NCI-H524 treated with DMSO at 0.1 percent for 48 hours (cell line): ENCODE results near the gene RABL6.
"Not testable (repeated sequence)": the region's sequence is repeated elsewhere in the genome, so short reads cannot be mapped to it uniquely, and the experiment has no call there.

ENCODE experiments used
- DNase-seq: peaks from one replicate; lab custom pipeline; 2025; lab: John Stamatoyannopoulos, UW

The RABL6 gene, protein sequence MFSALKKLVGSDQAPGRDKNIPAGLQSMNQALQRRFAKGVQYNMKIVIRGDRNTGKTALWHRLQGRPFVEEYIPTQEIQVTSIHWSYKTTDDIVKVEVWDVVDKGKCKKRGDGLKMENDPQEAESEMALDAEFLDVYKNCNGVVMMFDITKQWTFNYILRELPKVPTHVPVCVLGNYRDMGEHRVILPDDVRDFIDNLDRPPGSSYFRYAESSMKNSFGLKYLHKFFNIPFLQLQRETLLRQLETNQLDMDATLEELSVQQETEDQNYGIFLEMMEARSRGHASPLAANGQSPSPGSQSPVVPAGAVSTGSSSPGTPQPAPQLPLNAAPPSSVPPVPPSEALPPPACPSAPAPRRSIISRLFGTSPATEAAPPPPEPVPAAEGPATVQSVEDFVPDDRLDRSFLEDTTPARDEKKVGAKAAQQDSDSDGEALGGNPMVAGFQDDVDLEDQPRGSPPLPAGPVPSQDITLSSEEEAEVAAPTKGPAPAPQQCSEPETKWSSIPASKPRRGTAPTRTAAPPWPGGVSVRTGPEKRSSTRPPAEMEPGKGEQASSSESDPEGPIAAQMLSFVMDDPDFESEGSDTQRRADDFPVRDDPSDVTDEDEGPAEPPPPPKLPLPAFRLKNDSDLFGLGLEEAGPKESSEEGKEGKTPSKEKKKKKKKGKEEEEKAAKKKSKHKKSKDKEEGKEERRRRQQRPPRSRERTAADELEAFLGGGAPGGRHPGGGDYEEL

DNA sequence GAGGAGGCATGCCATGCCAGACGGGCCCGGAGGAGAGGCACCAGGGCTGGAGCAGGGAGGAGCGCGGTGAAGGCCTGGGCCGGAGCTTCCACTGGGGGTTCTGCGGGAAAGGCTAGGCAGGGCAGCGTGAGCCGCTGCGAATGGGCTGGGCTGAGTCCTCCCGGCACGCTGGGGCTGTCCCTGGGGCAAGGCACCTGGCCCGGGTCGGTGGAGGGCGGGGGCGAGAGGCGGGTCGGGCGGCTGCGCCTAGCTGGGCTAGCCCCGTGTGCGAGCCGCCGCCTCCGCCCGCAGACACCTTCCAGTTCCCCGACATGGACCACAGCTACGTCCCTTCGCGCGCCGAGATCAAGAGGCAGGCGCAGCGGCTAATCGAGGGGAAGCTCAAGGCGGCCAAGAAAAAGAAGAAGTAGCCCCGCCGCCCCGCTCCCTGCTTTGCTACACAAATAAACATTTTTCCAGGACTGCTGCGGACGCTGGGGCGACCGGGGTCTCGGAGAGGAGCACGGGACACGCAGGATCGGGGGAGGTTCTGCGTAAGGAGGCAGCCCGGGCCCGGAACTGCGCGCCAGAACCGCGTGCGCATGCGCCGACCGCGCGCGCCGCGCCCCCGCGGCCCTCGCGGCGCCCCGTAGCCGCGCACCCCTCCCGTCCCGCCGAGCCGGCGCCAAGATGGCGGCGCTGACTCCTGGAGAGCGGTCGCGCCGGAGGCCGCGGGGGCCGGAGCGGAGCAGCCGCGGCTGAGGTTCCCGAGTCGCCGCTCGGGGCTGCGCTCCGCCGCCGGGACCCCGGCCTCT lies at the start of gene RABL6:
Gene RABL6, plus strand, starts transcription at position 668 of the 794 bp plus-strand sequence. CDS start 249 bp downstream, outside the sequence.
- DNase-seq: no peak

DNA sequence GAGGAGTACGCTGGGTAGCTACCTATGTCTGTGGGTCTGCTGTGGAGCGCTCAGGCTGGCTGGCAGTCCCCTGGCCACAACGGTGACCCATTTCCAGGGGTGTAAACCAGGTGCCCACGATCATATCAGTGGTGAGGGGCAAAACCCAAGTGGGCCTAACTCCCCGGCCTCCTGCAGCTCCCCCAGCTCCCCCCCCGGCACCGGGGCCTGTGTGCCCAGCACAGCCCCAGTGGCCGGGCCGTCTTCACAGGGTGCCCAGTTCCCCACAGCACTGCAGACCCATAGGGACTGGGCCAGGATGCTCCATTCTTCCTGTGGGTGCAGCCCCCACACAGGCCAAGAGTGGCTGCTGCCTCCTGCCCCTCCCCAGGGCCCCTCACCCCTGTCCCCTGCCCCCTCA lies 48.7 kb upstream of the RABL6 start:
- DNase-seq: no peak

DNA sequence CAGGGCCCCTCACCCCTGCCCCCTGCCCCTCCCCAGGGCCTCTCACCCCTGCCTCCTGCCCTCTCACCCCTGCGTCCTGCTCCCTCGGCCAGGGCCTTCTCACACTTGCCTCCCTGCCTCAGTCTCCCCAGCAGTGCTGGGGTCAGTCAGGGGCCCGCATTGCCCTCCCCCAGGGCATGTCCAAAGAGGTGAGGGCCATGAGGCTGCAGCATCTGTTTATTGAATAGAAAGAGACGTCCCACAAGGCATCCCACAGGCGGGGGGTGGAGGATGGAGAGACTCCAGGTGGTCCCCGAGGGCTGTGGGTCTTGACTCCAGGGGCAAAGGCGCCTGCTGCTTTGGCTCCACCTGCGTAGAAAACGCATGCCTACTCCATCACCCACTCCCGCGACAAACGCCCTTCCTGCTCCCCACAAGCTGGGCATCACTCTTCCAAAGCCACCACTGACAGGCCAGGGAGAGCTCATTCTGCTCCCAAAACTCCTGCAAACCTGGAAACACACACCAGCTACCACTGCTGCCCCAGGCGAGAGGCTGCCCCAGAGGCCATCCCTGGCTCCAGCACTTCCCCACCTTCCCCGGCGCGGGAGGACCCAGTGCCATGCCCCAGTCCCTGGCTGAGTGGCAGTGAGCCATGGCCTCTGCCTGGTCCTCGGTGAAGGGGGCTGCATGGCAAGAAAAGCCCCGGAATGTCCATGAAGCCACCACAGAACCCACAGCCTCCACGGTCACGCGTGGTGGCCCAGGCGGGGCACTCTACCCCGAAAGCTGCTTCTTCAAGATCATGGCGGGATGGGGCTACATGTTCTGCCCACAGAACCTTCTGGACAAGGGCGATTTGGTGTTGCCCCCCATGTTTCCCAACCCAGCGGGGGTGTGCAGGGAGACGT lies 48.1 kb upstream of the RABL6 start:
- no peak for DNase-seq

DNA sequence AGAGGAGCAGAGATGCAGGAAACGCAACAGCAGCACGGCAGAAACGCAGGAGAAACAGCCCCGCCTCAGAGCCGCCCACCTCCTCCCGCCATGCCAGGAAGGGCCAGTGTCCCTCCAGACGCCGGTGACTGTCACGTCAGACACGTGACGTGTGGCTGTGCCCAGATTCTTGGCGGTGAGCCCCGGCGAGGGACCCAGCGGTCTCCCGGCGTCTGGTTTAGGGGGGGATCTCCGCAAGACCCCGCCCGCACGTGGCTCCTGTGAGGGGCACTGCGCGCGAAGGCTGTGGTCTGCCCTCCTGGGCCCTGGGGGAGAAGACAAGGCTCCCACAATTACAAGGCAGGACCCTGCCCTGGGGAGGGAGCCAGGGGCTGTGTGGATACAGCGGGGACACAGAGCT lies 47.3 kb upstream of the RABL6 start:
- no peak for DNase-seq

DNA sequence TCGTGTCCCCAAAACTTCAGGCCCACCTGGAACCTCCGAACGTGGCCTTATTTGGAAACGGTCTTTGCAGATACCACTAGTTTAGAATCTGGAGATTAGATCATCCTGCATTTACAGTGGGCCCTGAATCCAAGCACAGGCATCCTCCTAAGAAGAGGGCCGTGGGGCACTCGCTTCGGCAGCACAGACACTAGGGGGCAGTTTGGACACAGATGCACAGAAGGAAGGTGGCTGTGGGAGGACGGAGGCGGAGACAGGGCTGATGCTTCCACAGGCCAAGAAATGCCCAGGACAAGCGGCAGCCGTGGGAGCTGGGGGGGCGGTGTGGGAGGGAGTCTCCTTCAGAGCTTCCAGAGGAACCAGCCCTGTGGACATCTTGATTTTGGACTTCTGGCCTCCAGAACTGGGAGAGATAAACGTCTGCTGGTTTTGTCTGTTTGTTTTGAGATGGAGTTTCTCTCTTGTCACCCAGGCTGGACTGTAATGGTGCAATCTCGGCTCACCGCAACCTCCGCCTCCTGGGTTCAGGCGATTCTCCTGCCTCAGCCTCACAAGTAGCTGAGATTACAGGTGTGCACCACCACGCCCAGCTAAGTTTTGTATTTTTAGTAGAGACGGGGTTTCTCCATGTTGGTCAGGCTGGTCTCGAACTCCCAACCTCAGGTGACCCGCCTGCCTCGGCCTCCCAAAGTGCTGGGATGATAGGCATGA lies 46.8 kb upstream of the RABL6 start:
- DNase-seq: not testable (repeated sequence)

DNA sequence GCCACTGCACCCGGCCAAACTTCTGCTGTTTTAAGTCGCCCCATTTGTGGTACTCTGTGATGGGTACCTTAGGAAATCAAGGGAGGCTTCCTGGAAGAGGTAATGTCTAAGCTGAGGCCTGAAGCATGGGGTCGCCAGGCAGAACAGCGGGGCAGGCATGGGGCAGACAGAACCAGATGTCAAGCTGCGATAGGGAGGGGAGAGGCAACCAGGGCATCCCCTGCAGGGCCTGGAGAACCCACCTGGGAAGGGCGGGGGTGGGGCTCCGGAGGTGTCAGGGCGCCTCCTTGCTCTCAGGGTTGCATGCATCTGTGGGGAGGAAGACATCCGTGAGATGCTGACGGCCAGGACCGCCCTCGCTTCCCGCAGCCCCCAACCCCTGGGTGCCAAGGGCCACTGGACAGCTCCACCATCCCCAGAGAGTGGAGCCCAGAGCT lies 46.2 kb upstream of the RABL6 start:
- no peak for DNase-seq

DNA sequence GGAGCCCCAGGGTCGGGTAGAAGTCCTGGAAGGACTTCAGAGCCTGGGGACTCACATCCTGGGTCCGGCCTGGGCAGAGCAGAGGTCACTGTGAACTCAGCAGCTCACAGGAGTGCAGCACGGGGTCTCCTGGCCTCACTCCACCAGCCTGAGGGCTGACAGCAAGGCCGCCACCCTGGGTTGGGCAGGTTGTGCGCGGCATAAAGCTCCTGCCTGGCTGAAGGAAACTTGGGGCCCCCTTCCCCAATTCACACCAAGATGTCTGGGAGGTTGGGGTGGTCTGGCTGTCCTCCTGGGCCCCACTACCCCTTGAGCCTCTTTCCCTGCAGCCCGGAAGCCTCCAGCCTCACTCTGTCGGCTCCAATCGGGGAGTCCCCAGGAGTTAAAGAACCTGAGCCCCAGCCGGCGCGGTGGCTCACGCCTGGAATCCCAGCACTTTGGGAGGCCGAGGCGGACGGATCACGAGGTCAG lies 45.5 kb upstream of the RABL6 start:
- no peak for DNase-seq

DNA sequence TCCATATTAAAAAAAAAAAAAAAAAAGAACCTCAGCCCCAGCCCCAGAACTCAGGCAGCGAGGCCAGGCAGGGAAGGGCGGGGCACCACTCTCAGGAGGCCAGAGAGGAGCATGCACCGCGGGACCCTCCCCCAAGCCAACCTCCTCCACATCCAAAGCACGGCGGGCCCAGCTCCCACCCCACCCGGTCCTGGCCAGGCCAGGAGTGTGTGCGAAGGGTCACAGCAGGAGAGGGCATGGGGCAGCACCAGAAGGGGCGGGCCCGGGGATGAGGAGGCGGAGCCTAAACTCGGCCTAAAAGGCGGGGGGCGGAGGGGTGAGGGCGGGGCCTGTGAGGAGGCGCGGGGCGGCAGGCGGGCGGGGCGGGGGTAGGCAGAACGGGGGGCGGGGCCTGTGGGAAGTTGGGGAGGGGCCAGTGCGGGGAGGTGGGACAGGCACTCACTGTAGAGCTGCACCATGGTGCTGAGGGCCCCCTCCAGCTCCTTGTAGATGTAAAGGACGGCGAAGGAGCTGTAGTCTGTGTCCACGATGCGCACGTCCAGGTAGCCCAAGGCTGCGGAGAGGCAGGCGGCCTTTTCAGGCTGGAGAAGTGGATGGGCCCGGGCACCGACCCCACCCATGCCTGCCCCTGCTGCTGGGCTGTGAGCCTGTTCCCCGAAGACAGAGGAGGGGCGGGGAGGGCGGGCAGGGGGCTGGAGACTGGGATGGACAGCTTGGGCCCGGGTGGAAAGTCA lies 44.7 kb upstream of the RABL6 start:
- no peak for DNase-seq

DNA sequence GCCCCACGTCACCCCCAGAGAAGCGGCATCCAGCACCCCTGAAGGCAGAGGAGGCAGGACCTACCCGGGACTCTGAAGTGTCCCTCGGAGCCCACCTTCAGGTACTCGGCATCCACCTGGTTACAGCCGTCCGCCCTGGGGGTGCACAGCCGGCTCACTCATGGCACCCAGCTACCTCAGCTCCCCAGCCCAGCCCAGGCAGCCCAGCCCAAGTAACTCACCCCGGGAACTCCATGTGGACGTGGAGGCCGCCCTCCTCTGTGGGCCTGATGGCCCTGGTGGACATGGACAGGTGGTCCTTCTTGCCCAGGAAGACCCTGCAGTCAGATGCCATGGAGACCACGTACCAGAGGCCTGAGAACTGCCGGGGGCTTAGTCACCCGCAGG lies 44.1 kb upstream of the RABL6 start:
- DNase-seq: no peak

DNA sequence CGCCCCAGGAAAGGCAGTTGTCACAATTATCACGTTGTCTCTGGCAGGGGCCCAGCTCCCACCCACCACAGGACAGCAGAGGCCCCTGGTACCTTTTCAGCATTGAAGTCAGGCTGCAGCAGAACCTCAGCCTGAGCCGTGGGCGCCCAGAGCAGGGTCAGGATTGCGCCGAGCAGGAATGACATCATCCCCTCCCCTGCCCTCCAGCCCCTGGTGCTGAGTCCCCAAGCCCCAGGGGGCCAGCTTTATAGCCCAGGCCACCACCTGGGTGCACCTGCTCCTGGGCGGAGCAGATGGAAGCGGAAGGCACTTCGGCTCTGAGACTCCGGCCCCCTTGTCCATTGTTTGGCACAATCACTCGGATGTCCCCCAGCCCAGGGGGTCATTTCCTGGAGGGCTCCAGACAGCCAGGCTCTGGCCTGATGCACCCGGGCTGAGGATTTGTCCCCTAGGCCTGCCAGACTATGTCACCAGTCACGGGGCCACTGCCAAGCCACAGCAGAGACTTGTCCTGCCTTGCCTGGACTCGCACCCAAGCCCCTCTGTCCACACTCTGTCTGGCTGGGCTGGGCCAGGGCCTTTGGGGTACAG lies 43.4 kb upstream of the RABL6 start, which contains the start of gene LCN15:
Gene LCN15, minus strand, starts transcription at position 218 of the 591 bp plus-strand sequence. Its CDS starts 30 bp downstream, at position 188.
- no peak for DNase-seq

DNA sequence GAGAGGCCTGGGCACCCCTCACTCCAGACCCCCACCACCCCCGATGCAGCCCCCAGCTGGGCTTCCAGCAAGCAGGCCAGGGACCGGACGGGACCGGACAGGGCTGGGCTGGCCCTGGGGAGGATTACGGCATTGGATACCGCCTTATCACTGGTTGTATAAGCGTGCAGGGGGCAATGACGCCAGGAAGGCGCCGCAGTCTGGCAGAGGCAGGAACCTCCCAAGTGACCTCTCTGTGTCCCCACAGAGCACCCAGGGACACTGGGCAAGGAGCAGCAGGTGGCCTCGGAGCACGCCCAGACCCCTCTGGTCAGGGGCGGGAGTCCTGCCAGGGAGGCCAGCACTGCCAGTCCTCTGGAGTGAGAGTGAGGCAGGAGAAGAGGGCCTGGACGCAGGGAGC lies 42.7 kb upstream of the RABL6 start:
- DNase-seq: no peak

DNA sequence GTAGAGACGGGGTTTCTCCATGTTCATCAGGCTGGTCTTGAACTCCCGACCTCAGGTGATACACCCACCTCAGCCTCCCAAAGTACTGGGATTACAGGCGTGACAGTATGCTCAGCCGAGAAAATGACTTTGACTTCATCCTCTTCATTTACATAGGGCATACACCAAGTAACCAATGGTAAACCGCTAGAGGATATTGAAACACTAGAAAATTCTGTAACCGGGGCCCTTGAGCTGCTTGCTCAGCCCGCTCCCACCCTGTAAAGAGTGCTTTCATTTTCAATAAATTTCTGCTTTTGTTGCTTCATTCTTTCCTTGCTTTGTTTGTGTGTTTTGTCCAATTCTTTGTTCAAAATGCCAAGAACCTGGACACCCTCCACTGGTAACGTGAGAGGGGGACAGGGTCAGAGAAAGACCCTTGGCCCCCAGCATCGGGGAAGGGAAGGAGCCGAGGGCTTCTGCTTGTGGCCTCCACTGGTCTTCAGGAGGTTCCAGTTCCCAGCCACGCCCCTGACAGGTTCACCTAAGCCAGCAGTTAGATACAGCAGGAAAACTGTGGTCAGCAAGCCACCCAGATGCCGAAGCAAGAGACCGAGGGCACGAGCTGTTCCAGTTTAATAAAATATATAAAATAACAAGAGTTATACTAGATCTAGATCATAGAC lies 41.9 kb upstream of the RABL6 start:
- not testable (repeated sequence) for DNase-seq

DNA sequence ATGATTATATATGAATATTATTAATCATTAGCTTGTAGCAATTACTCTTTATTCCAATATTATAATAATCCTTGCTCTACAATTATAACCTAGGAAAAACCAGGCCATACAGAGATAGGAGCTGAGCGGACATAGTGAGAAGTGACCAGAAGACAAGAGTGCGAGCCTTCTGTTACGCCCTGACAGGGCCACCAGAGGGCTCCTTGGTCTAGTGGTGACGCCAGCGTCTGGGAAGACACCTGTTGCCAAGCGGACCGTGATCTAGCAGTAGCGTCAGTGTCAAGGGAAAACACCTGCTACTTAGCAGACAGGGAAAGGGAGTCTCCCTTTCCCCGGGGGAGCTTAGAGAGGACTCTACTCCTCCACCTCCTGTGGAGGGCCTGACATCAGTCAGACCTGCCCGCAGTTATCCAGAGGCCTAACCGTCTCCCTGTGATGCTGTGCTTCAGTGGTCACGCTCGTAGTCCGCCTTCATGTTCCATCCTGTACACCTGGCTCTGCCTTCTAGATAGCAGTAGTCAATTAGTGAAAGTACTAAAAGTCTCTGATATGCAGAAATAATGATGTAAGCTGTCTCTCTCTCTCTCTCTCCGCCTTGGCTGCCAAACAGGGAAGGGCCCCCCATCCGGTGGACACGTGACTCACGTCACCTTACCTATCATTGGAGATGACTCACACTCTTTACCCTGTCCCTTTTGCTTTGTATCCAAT lies 41.2 kb upstream of the RABL6 start:
- DNase-seq: peak; percentile 9

DNA sequence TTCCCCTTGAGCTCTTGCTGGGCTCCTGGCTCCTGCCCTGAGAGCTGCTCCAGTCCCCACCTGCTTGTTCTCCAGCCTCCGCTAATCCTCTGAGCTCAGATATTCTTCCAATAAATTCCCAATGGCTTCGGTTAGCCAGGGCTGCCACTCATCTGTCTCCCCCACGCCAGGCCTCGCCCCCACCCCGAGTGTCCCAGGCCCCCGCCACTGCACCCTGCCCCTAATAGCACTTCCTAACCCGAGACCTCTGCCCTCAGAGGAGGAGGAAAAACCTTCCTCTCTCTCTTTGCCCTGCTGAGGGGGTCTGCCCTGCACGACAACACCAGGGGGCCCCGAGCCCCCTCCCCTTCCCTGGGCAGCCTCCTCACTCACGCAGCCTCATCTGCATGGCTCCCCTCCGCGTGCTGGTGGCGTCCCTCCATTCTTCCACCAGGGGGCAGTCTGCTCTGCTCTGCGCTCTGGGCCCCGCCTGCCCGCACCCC lies 38.0 kb upstream of the RABL6 start:
- no peak for DNase-seq

DNA sequence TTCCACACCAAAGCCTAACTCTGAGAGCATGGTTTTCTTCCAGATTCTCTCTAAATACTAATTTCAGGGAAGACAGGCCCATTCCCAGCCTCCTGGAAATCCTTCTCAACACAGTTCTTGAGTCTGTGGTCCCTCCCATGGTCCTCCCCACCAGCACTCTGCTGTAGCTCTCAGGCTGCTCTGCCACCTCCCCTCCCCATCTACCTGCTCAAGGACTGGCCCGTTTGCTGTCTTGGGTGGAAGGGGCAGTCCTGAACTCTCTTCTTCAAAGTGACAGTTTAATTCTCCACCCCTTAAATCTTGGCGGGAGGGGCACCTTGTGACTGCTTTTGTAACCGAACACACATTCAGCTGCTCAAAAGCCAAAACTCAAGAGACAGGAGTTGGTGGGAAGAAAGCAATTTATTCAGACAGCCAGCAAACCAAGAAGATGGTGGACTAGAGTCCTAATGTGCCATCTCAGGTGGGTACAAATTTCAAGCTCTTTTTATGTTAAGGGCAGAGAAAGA lies 35.8 kb upstream of the RABL6 start:
- no peak for DNase-seq

DNA sequence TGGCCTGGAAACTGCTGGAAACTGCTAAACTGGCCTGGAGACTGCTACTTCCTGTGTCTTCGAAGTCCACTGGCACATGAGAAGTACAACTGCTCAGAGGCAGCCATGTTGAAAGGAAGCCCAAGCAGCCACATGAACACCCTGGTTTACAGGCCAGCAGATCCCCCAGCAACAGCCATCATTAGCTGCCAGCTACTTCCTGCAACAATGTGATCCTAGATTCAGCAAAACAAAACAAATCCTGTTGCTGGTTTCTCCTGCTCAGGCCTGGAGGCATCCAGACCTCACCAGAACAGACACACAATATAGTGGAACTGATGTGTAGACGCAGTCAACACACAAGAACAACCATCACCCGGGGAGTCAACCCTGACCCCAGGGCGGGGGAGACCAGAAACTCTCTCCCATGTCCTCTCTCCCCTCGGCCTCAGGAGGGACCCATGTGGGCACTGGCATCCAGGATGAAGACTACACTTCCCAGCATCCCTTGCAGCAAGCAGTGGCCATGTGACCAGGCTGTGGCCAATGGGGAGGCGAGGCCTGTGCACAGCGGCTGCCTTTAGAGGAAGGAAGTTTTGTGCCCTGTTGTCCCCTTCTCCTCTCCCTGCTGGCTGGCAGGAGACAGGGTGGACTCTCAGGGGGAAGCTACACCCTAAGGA lies 34.2 kb upstream of the RABL6 start:
- DNase-seq: no peak

DNA sequence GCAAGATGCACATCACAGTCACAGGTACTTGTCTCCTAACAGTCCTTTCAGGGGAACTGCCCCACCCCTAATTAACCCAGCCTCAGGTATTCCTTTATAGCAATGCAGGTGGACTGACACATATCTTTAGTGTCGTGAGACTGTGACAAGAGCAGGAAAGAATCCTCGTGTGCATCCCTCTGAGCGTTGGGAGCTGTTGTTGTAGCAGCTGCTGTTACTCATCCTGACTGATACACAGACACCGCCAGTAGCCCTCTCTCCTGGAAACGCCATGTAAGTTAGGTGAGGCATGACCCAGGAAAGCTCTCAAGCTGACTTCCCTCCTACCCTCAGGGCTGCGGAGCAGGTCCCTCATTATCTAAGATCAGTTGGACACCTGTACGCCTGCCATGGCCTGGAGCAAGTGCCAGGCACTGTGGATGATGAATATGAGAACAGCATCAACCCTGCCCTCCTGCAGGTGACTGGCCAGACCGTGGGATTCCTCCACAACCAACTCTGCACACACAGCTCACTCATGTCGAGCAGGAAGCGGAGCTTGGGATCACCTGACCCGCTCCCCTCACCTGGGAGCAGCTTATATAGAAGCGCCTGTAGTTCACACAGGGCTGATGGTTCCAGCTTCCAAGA lies 33.2 kb upstream of the RABL6 start:
- no peak for DNase-seq
